GM19395 (cell line): Measurements from ENCODE around the gene PHLDA1.
A peak's percentile ranks its signal among the peaks of the same experiment; 100 is the strongest.

ENCODE experiments used
- ATAC-seq: cut with Tn5 transposase; IDR thresholded peaks from one replicate; pipeline ENCODE4 v1.9.1; 2021; ENCODE audit warnings: mild to moderate bottlenecking, moderate library complexity; ENCODE audit not compliant: unreplicated experiment

The PHLDA1 gene

GRCh38 chr12:76020731-76021672 lies 10.6 kb downstream of the PHLDA1 start:
- ATAC-seq, result peak; percentile 65

GRCh38 chr12:76020281-76020680 lies 11.3 kb downstream of the PHLDA1 start:
- ATAC-seq, result peak; percentile 71

GRCh38 chr12:76018672-76019071 lies 12.9 kb downstream of the PHLDA1 start:
- no peak for ATAC-seq

- ATAC-seq, result no peak
These were observed 13.5 kb downstream of the PHLDA1 start for GRCh38 chr12:76018111-76018510.

- no peak for ATAC-seq
These were observed 17.6 kb downstream of the PHLDA1 start for GRCh38 chr12:76014007-76014406.

GRCh38 chr12:76013603-76014002 lies 18.0 kb downstream of the PHLDA1 start:
- ATAC-seq, result no peak

GRCh38 chr12:76012644-76013043 lies 18.9 kb downstream of the PHLDA1 start:
- ATAC-seq, result no peak

- ATAC-seq, result no peak
These were observed 20.7 kb downstream of the PHLDA1 start for GRCh38 chr12:76010732-76011458.

GRCh38 chr12:76008428-76008827 lies 23.1 kb downstream of the PHLDA1 start:
- no peak for ATAC-seq

- ATAC-seq, result no peak
These were observed 23.9 kb downstream of the PHLDA1 start for GRCh38 chr12:76007640-76008039.

- ATAC-seq, result no peak
These were observed 25.3 kb downstream of the PHLDA1 start for GRCh38 chr12:76006028-76006925.

GRCh38 chr12:76003355-76003638 lies 28.3 kb downstream of the PHLDA1 start:
- no peak for ATAC-seq

GRCh38 chr12:76002598-76003354 lies 28.8 kb downstream of the PHLDA1 start:
- ATAC-seq, result no peak

- ATAC-seq, result no peak
These were observed 33.1 kb downstream of the PHLDA1 start for GRCh38 chr12:75998292-75999063.

- ATAC-seq, result no peak
These were observed 33.9 kb downstream of the PHLDA1 start for GRCh38 chr12:75997658-75998057.

- ATAC-seq, result no peak
These were observed 34.6 kb downstream of the PHLDA1 start for GRCh38 chr12:75996861-75997447.

- ATAC-seq, result no peak
These were observed 35.9 kb downstream of the PHLDA1 start for GRCh38 chr12:75995691-75996090.

- ATAC-seq, result no peak
These were observed 37.4 kb downstream of the PHLDA1 start for GRCh38 chr12:75994069-75994740.

- ATAC-seq, result no peak
These were observed 39.8 kb downstream of the PHLDA1 start for GRCh38 chr12:75991753-75992152.
